Endothelial cell of umbilical vein (primary cell): Measurements from ENCODE around the gene VIPR2. TPM values are rescaled to one million over a fixed set of nuclear protein-coding genes. Genes with fewer than 3 reads are reported as not detected.

Experiments
- BruUV-seq: library from RNA; stranded (reverse); fragments of 400-500 nt; replicated peaks from 2 replicates; lab custom pipeline; 2021; lab: Mats Ljungman, UMichigan
- CTCF ChIA-PET: fragments of 300-600, 350-600 bp; sonication (Branson Sonifier 250); formaldehyde crosslinking; loops from one replicate; lab custom pipeline; 2021; ENCODE audit warnings: antibody characterized with exemption, inconsistent platforms; lab: Charles Lee
- POLR2A ChIA-PET: fragments of 300-600, 350-600 bp; sonication (Branson Sonifier 250); formaldehyde crosslinking; loops from one replicate; lab custom pipeline; 2021; ENCODE audit warnings: antibody characterized with exemption, inconsistent platforms; lab: Charles Lee
- DNase-seq: peaks from one replicate; pipeline ENCODE4 v3.0.0-alpha.2; 2011; ENCODE audit warnings: low read depth, low spot score
- FAIRE-seq: peaks from 2 replicates; lab custom pipeline; 2011; peaks lifted over from hg19 to GRCh38; lab: Jason Lieb, UNC
- H2AFZ ChIP-seq: 2 replicates; pipeline ENCODE4 v1.6.0; 2012; ENCODE audit warnings: low read depth, low read length, control low read depth, inconsistent platforms
- H3K27ac ChIP-seq: 2 replicates; pipeline ENCODE4 v1.5.1; 2011; ENCODE audit warnings: low read depth, mild to moderate bottlenecking, control low read depth, low read length, moderate library complexity; ENCODE audit not compliant: insufficient read depth
- H3K27me3 ChIP-seq, 2 experiments: 2 replicates each; pipeline versions ENCODE4 v1.6.0 to v1.6.1; 2011; ENCODE audit warnings: low read length in 2 of 2, mixed read lengths in 1 of 2; ENCODE audit not compliant: control insufficient read depth in 2 of 2, insufficient read depth in 2 of 2
- H3K36me3 ChIP-seq, 2 experiments: 2 replicates in 1 of 2; 3 replicates in 1 of 2; pipeline ENCODE4 v1.5.1; 2011; ENCODE audit warnings: low read length in 2 of 2, mild to moderate bottlenecking in 1 of 2, moderate library complexity in 1 of 2; ENCODE audit not compliant: control insufficient read depth in 2 of 2, insufficient read depth in 2 of 2; ENCODE audit errors: extremely low read depth in 1 of 2
- H3K4me1 ChIP-seq: 3 replicates; pipeline ENCODE4 v1.5.1; 2011; ENCODE audit warnings: mild to moderate bottlenecking, low read length; ENCODE audit not compliant: control insufficient read depth, insufficient read depth; ENCODE audit errors: extremely low read depth
- H3K4me2 ChIP-seq: 2 replicates; pipeline ENCODE4 v1.6.1; 2011; ENCODE audit warnings: low read length, control low read depth, mixed read lengths; ENCODE audit not compliant: insufficient read depth
- H3K4me3 ChIP-seq, 3 experiments: fragments of 200-600 bp in 1 of 3; sonication (generic), shearing (Covaris generic) in 1 of 3; replicated peaks in 1 of 3; 2 replicates each; pipeline ENCODE4 v1.5.1; 2011 to 2016; ENCODE audit warnings: control low read depth in 3 of 3, low read length in 3 of 3, mild to moderate bottlenecking in 2 of 3, inconsistent platforms in 1 of 3, low read depth in 1 of 3, moderate library complexity in 1 of 3; ENCODE audit not compliant: insufficient read depth in 1 of 3
- H3K79me2 ChIP-seq: 2 replicates; pipeline ENCODE4 v1.6.0; 2012; ENCODE audit warnings: low read length, inconsistent platforms; ENCODE audit not compliant: control insufficient read depth, insufficient read depth
- H3K9ac ChIP-seq: replicated peaks from 2 replicates; pipeline ENCODE3; 2011; ENCODE audit warnings: low read length, control low read depth; ENCODE audit not compliant: insufficient read depth; ENCODE audit errors: extremely low read depth
- H3K9me1 ChIP-seq: replicated peaks from 3 replicates; pipeline ENCODE4 v1.6.0; 2011; ENCODE audit warnings: mild to moderate bottlenecking, low read length; ENCODE audit not compliant: control insufficient read depth, insufficient read depth; ENCODE audit errors: extremely low read depth
- H3K9me3 ChIP-seq: replicated peaks from 2 replicates; pipeline ENCODE4 v1.5.1; 2012; ENCODE audit warnings: low read length, inconsistent platforms; ENCODE audit not compliant: control insufficient read depth, insufficient read depth
- H4K20me1 ChIP-seq: replicated peaks from 2 replicates; pipeline ENCODE3; 2011; ENCODE audit warnings: mild to moderate bottlenecking, low read length; ENCODE audit not compliant: control insufficient read depth, insufficient read depth; ENCODE audit errors: extremely low read depth
- CTCF ChIP-seq, 2 donors: IDR thresholded peaks; 1 replicate in 1 of 2; 2 replicates in 1 of 2; pipeline ENCODE4 v1.5.1; 2011; ENCODE audit warnings: low read length in 2 of 2, mild to moderate bottlenecking in 2 of 2, moderate library complexity in 2 of 2, control low read depth in 1 of 2, inconsistent platforms in 1 of 2, low read depth in 1 of 2; ENCODE audit not compliant: insufficient read depth in 1 of 2; ENCODE audit errors: extremely low read depth in 1 of 2
- EZH2 ChIP-seq: IDR thresholded peaks from 2 replicates; pipeline ENCODE4 v1.6.1; 2012; ENCODE audit warnings: borderline replicate concordance, low read depth, mild to moderate bottlenecking, moderate library complexity, low read length, inconsistent platforms; ENCODE audit not compliant: severe bottlenecking
- FOS ChIP-seq: IDR thresholded peaks from 2 replicates; pipeline ENCODE4 v1.6.1; 2011; ENCODE audit warnings: mild to moderate bottlenecking, low read length, moderate library complexity, borderline replicate concordance; ENCODE audit not compliant: insufficient read depth
- GATA2 ChIP-seq: IDR thresholded peaks from 2 replicates; pipeline ENCODE4 v1.7.0; 2011; ENCODE audit warnings: low read depth, mild to moderate bottlenecking, moderate library complexity, mixed read lengths, low read length; ENCODE audit not compliant: insufficient read length, insufficient read depth
- JUN ChIP-seq: IDR thresholded peaks from 2 replicates; pipeline ENCODE4 v1.6.1; 2011; ENCODE audit warnings: borderline replicate concordance, low read depth; ENCODE audit not compliant: insufficient read length, insufficient read depth
- MAX ChIP-seq: IDR thresholded peaks from 2 replicates; pipeline ENCODE4 v1.6.1; 2011; ENCODE audit not compliant: insufficient read depth, insufficient read length
- MYC ChIP-seq: IDR thresholded peaks from one replicate; pipeline ENCODE4 v1.6.1; 2011; ENCODE audit warnings: mild to moderate bottlenecking, low read depth, low read length
- POLR2A ChIP-seq: IDR thresholded peaks from 2 replicates; pipeline ENCODE4 v1.6.1; 2012; ENCODE audit warnings: low read depth, mild to moderate bottlenecking, control low read depth, low read length
- POLR2AphosphoS5 ChIP-seq: IDR thresholded peaks from 2 replicates; pipeline ENCODE4 v1.6.1; 2012; ENCODE audit warnings: low read depth, mild to moderate bottlenecking, control low read depth, low read length, moderate library complexity; ENCODE audit not compliant: insufficient read depth
- dilution Hi-C: fragments of 300-500 bp; cut with MboI; formaldehyde crosslinking; loops from one replicate; pipeline ENCODE4 v1.15.0; 2019; ENCODE audit warnings: low sequenced_read_pairs; ENCODE audit not compliant: extremely low pct_ligation_motif_present
- intact Hi-C: fragments of 100-400 bp; cut with micrococcal nuclease; formaldehyde crosslinking; loops from one replicate; pipeline ENCODE4 v1.10.0; 2022
- polyA plus RNA-seq, 4 experiments: library from polyadenylated mRNA; depleted of rRNA in 3 of 4; stranded (reverse) in 3 of 4; unstranded in 1 of 4; fragments of >200 nt; gene quantifications; 2 replicates each; pipeline versions ENCODE4 v1.2.1 to v1.2.3, GENCODE V29; 2011 to 2012; ENCODE audit warnings: missing spikeins in 1 of 4
- total RNA-seq: library from RNA; stranded (reverse); gene quantifications from 2 replicates; pipeline ENCODE4 v1.2.3, GENCODE V29; 2021

The VIPR2 gene
- total and polyA plus RNA-seq, 2 donors (not counting 3 experiments of a cell fraction or from before 2014, with no cell fraction given), result not detected

DNA sequence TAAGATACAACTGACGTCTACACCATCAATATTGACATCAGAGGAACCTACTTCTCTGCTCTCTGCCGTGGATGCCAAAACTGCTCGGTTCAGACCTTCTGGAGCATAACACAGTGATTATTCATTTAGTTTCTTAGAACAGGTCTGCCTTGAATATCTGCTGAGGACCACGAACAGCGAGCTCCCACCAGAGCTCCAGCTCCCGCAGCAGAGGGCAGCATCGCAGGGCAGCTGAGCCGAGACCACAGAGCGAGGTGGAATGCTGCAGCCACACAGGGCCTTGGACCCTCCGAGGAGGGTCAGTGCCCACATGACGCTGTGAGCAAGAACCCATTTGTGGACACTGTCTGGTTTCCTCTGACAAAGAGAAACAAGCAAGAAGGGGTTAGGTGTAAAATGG, 6.8 kb downstream of the VIPR2 start:
- TF ChIP-seq POLR2A (no peak), CTCF (IDR thresholded peaks at IDR 0.05; ENCODE audit: extremely low read depth in 1 of 2, insufficient read depth in 1 of 2, low read depth in 1 of 2, low read length in 2 of 2) (no peak), MAX (no peak), EZH2 (no peak), GATA2 (no peak), JUN (no peak), FOS (no peak), POLR2AphosphoS5 (no peak), MYC (no peak)
- no peak overlapping the region for H3K9ac ChIP-seq
- no peaks in the 10 kb centered on the region for H3K79me2 ChIP-seq
- no peaks in the 10 kb centered on the region for H3K9me3 ChIP-seq
- ChIA-PET POLR2A (no interaction called here), CTCF (no interaction called here)
- dilution Hi-C loops, result no loop called here
- no peak overlapping the region for H3K4me3 ChIP-seq
- H3K36me3 ChIP-seq, result no peaks in the 10 kb centered on the region
- no peak overlapping the region for H3K4me2 ChIP-seq
- no peak overlapping the region for H3K27ac ChIP-seq
- H2AFZ ChIP-seq, result no peak overlapping the region
- DNase-seq (no peak), FAIRE-seq (no peak)
- no TSS peak for BruUV-seq
- peaks cover 0 to 5% of the 10 kb centered on the region in 2 experiments for H3K27me3 ChIP-seq
- no peaks in the 10 kb centered on the region for H4K20me1 ChIP-seq
- intact Hi-C loops, result no loop called here
- no peaks in the 10 kb centered on the region for H3K9me1 ChIP-seq
- H3K4me1 ChIP-seq, result no peaks in the 10 kb centered on the region
